GDM1 (cell line): ENCODE results near the gene MB21D2.
"Not testable (repeated sequence)": the region's sequence is repeated elsewhere in the genome, so short reads cannot be mapped to it uniquely, and the experiment has no call there.

Experiments used
- DNase-seq: peaks from one replicate; lab custom pipeline; 2025; lab: John Stamatoyannopoulos, UW

The MB21D2 gene

DNA sequence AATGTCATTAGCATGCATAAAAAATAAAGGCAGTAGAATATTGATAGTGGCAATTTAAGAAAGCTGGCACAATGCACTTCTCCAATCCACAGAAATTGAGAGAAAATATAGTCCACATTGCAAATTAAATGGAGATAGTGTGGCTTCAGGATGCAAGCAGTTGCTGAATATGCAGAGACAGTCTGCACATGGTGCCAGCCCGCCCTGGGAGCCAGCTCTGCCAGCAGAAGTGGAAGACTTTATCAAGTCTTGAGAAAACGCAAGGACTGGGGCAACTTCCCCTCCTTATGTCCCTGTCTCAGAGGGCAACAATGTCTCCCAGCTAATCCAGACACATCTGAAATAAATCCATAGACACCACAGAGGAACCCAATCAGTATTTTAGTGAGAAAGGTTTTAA lies 57.2 kb downstream of the MB21D2 start:
- DNase-seq = no peak

DNA sequence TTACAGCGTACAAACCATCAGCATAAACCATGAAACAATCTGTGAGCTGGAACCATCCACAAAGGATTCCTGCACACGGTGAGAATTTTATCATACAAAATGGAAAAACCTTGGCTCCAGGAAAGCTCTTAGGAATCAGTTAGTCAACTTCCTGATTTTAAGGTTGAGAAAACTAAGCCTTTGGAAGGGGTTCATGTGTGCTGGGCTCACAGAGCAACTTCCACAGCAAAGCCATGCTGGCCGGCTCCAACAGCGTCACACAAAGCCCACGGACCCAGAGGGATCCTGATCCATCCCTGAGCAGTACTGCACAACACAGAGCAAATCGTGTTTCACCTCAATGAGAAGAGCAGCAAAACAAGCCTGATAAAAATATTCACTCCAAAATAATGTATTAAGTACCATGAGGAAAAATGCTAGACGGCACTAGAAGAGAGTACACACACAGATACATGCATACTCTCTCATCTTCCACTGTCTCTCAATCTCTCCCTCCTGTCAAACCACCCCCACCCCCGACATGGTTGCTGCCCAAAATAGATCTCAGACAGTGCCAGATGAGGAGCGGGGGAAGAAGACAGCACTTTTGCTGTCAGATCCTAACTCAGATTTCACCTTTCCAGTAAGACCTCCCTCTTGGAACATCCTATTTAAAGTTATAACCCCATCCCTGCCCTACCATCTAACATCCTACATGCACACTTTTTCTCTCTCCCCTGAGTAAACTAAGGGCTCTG lies 58.6 kb downstream of the MB21D2 start:
- no peak for DNase-seq

DNA sequence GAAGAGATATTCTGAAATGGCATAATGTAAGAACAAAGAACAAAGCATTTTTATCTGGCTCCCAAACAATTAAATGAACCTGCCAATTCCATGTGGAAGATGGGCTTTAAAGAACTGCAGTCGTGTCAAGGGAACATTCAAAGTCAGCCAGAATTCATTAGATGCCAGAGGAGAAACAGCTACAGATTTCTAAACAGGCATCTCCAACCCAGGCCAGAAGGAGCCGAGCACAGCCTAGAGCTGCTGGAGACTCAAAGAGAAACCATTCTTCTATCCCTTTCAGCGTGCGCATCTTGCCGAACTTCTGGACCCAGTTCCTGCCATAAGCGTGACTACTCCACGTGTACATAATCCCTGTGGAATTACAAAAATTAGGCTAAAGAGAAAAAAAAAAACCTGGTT lies 60.4 kb downstream of the MB21D2 start:
- DNase-seq = no peak

DNA sequence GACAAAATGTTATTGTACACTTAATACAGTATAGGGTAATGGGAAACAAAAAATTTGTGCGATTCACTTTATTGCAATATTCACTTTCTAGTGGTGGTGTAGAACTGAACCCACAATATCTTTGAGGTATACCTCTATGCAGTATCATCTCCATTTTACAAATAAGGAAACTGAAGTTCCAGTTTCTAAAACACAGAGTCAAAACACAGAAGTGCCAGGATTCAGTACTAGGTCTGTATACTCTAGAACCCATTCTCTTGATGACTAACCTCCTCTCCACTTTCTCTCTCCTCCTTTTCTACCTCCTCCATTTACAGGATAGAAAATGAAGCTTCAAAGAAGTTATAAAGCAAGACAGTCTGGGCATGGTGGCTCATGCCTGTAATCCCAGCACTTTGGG lies 62.2 kb downstream of the MB21D2 start:
- no peak for DNase-seq

DNA sequence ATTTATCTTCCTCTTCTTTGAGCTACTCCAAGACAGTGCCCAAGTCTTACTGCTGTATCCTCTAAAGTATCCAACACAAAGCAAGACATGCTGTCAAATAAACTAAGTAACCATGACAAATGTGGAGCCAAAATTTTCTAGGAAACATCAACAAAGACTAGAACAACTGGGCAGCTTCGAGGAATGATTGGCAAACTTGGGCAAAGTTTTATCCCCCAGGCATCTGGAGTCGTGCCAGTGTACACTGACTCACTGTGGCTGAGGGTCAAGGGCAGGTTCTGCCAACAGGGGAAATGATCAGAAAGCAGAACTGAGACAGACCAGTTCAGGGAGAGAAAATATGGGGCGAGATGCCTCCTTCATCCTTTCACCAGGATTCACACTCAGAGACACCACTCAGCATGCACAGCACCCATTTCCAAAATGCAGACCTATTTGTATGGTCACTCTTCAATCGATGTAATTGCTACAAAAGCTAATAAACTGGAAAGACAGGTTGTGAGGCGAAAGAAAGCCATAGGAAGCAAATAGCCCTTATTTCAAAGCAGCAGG lies 65.8 kb downstream of the MB21D2 start:
- no peak for DNase-seq

DNA sequence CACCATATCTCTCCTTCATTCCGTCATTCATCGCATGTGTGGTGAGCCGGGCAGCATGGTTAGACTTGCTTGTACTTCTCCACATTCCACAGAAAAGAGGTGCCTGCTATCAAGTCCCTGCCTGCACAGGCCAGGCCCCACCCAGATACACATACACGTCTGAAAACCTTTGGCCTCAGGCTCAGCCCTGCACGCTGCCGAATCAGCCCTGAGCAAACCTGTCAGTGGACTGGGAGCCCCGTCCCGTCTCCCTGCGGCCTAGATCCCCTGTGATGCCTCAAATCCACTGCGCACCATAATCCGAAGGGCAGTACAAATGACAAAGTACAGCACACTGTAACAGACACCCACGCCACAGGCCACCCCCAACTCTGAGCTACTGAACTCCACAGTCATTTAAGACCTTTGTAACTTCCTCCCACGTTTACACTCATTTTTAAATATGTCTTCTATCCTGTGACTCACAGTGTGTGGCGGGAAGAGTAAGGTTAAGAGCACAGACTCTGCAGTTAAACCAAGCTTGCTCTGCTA lies 67.1 kb downstream of the MB21D2 start:
- no peak for DNase-seq

DNA sequence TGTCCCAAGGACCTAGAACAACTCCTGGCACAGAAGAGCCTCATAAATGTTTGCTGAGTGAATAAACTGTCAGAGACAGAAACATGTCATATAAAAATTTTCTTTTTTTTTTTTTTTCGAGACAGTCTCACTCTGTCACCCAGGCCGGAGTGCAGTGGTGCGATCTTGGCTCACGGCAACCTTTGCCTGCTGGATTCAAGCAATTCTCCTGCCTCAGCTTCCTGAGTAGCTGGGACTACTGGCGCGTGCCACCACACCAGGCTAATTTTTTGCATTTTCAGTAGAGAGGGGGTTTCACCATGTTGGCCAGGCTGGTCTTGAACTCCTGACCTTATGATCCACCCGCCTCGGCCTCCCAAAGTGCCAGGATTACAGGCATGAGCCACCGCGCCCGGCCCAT lies 67.8 kb downstream of the MB21D2 start:
- not testable (repeated sequence) for DNase-seq

DNA sequence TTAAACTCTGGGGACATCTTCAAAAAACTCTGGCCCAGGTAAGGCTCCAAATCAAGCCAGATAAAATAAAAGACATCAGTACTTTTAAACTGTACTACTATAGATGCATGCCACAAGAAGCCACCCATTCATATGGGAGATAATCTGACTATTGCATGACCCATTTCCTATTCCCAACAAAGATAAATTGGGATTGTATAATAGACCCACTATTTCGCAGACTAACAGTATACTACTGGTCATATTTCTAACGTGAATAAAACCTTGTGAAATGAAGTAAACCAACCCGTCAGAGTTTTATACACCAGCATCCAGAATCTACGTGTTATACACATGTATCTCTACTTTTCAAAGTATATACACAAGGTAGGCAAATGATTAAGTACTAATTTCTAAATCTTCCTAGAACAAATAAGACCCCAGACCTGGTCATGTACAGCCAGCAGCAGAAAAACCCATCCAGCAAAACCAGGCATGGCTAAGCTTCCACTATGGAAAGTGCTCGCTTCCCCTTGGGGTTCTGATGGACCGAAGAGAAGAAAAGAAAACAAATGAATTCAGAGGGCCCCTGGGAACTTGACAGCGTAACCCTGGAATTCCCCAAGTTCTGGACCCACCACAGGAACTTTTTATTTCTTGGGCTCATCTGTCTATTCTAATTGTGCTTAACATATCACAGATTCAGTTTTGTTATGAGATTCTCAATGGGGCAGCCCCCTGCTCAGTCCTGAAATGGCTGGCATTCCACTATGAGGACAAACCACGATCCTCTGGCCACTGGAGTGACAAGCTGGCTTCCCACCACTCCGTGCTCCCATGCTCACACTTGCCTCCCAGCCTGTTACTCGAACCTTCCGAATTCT lies 69.1 kb downstream of the MB21D2 start:
- no peak for DNase-seq

DNA sequence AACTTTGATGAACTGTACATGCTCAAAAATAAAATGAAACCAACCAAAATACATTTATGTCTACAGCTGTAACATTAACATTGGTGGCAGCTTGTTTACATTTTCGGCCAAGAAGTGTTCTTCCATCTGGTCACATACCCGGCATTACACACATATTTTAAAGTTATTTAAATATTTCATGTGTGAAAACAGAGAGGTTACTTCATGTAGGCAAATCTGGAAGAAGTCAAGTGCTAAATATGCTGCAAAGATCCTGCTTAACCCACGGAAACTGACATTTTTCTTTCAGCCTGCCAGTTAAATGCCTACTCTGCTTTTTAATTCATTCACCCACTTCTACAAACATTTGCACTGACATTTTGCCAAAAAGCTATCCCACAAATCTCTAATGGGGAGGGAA lies 69.7 kb downstream of the MB21D2 start:
- DNase-seq = no peak

DNA sequence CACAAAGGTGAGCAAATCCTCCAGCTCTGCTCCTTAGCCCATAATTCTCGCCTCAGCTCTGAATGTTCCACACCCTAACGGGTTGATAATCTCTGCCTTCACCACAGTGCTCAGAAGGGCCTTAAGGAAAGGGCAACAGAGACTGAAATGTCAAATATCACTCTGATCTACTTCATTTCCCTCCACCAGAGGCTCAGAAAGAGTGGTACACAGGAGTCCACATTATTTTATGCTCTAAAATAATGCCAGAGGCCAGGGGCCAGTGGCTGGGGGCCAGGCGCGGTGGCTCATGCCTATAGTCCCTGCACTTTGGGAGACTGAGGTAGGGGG lies 72.2 kb downstream of the MB21D2 start:
- DNase-seq = no peak

DNA sequence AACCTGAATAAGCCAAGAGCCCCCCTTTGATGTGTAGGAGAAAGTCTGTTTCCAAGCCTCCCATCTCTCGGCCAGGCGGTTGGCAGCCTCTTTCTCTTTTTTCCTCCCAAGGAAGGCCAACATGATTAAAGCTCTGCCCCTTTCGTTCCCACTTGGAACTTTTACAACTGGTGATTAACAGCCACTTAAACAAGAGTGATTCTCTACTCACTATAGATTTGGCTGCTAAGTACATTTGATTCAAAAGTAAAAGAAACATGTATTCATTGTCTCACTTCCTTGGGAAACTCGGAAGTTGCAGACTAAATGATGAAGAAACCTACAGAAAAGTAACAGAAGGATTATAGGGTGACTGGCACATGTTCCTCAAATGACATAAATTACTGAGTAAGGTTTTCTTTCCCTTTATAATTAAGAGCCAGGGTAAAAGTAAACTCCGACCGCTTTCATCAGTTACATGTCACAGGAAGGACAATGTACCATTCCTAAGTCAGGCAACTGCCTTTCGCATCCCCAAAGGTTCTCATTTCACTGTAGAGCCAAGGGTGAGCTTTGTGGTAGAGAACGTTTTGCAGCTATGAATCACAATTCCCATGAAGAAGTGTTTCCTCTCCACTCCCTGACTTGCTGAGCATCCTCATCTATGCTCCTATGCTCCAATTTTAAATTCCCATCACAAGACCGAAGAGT lies 72.7 kb downstream of the MB21D2 start:
- DNase-seq = no peak

DNA sequence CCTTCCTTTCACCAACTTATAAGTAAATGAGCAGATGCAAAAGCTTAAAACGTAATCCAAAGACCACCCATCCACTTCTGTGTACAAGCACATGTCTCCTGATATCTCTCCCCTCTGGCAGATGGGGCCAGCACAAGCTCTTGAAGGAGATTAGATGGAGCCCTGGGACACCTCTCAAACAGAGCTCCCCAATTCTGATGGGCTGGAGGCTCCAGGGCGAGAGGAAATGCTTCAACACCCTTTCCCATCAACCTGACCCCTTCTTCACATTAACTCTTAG lies 73.2 kb downstream of the MB21D2 start:
- no peak for DNase-seq

DNA sequence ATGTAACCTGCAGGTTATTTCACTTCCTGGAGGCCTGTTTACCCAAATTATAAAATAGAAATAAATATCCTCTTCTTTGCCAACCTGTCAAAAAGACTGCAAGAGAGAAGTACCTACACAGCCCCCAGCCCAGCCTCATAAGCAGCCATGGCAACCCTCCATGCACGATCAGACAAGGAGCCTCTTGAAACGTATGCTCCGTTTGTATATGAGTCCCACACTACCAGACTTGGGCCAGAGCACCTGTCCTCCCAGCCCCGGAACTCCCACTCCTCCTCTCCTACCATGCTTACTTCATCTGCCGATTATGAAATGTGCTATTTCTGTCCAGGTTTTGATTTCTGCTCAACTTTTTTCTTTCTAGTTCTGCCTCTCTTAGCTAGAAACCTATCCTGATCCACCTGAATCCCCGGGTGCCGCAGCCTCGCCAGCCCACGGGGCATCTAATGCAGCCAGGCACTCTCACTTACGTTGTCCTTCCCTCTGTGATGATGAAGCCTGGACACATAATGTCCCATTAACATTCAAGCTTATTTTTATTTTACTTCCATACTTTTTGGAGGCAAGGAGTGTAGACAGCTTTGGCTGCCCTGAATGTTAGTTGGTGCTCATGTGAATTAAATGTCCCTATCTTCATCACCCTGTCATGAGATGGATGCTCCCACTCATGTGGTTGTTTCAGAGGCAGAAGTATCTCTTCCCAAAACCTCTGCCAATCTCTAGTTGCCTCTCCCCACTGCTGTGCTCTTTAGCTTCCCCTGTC lies 73.8 kb downstream of the MB21D2 start:
- DNase-seq = no peak

DNA sequence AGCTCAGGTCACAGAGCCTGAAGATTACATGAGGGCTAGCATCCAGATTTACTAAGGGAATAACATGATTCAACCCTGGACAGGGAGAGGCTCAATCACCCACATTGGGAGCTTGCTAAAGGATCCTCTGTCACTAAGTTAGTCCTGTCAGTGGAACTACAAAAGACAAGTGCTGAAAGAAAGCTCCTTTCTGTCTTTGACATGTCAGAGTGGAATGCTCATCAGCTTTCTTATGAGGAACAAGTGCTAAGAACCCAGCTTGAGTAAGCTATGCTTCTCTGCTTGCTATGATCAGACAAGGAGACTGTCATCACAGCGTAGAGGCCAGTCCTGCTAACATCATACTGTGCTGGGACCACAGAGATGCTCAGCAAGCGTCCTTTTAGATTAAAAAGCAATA lies 74.5 kb downstream of the MB21D2 start:
- DNase-seq = no peak

DNA sequence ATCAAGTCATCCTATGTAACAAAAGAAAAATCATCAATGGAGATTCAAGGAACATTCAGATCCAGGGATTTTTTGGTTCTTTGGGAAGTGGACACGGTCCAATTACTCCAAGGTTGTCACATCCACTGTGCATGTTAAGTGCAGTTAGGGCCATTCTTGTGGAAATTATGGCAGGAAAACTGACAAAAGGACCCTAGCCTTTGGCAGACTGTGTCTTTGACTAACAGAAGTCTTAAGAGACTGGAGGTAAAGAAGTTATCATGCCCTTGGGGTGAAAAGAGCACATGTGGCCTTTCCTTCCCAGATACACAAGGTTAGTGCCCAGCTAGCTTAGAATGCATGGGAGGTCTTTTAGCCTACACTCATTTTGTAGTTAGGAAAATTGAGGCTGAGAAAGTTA lies 74.9 kb downstream of the MB21D2 start:
- no peak for DNase-seq

DNA sequence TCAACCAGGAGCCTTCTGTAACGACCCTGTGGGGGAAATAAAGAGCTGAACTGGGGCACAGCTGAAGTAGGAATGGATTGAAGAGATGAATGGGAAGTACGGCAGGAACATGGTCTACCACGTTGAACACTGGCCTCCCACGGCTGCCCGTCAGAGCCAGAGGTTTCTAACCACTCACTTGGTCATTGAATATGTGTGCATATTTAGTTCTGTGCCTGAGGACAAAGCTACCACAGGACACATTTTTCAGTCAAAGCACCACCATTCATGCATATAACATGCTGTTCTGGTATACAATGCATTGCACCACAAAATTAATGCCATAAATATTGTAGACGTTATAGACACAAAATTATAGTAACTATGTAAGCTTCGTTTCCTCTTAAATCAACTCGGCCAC lies 75.5 kb downstream of the MB21D2 start:
- no peak for DNase-seq

DNA sequence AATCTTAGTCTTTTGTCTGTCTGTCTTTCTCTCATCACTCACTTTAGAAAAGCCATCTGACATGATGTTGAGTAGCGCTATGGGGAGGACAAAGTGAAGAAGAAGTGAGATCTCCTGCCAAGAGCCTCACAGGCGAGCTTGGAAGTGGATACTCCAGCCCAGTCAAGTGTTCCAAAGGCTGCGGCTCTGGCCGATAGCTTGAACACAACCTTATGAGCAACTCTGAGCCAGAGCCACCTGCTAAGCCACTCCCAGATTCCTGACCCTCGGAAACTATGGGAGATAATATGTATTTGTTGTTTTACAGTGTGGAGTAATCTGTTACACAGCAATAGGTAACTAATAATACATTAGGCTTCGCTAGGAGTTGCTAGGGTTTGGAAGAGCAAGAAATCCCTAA lies 76.2 kb downstream of the MB21D2 start:
- DNase-seq = no peak

DNA sequence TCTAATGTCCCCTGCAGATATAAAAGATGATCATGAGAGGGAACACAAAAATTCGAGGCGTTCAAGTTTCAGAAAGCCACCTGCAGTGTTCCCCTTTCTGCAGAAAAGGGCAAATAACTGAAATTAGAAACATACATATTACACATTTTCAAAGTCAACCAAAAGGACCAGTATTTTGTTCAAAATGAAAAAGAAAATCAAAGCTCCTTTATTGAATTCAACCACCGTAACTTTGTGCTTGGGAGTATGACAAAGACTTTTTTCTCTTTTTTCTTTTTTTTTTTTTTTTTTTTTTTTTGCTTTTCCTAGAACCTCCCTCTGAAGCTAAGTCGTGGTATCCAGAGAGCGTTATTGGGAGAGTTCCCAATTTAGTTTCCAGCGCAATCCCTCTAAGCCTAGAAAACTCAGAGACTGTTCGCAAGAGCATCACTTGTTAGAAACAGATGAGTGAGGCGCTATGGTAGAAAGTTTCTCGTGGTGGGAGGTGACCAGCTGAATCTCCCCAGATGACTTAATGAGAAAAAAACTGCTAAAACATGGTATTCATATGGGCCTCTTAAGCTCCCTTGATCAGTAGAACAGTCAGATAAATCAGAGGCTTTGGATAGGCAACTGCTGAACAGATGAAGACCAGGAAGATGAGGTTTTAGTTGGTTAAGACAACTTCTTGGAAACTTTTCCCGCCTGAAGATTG lies 77.4 kb downstream of the MB21D2 start:
- DNase-seq = no peak

DNA sequence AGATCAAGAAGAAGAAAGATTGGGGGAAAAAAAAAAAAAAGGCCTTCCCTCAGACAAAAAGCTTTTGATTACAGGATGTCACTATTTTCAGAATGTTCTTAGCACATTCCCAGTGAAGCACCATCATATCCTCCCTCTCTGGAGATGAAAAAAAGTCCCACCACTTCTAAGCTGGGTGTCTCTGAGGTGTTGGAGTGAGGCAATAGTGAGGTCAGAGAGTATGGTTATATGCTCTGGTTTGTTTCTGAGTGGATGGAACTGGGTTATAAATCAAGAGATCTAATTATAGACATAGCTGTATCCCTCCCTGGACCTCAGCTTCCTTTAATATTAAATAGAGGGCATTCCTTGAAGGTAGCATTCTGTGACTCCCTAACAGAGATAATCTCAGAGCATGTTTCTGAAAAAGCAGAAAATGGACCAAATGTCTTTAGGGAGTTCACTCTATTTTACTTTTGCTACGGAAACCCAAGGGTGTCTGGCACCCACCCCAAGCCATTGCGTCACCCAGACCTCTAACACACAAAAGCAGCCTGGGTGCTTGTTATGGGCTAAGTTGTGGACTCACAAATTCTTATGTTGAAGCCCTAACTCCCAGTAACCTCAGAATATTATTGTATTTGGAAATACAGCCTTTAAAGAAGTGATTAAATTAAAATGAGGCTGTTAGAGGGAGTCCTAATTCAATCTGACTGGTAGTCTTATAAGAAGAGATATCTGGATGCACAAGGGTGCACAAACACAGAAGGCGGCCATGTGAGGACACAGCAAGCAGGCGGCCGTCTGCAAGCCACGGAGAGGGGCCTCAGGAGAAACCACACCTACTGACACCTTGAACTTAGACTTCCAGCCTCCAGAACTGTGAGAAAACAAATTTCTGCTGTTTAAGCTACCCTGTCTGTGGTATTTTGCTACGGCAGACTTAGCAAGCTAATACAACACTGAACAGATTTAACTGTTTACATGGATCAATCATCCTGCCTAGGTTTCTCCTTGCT lies 81.5 kb downstream of the MB21D2 start:
- no peak for DNase-seq

DNA sequence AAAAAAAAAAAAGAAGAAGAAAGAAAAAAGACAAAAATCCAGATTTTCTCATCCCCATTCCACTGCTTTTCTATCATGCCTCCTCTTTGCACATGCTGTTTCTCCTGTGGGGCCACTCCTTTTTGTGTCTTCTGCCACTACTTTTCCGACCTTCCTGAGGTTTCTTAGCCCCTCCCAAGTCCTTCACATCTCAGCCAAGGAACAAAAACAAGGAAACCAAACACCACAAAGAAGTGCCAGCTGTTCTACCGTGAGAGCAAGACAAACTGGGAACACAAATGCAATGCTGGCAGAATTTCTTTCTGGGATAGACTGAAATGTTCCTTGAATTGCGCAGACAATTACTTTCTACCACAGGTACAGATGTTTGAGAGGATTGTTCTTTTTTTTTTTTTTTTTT lies 83.2 kb downstream of the MB21D2 start:
- DNase-seq = no peak
